A549 (cell line): ENCODE results near the gene MEIS1. TPM values are rescaled to one million over a fixed set of nuclear protein-coding genes. Genes with fewer than 3 reads are reported as not detected.

Experiments
- ATAC-seq, 2 experiments: fragments of 200-7000 bp in 1 of 2; fragments of >200 bp in 1 of 2; cut with Nextera tagmentation in 1 of 2; cut with Tn5 transposase in 1 of 2; 3 replicates each; pipeline versions ENCODE4 v1.8.0 to v1.9.1; 2018 to 2020; ENCODE audit warnings: mild to moderate bottlenecking in 1 of 2, moderate library complexity in 1 of 2
- CTCF ChIA-PET: fragments of 300-600 bp; sonication (Branson Sonifier 250); formaldehyde crosslinking; extraction: SDS; loops from one replicate; lab custom pipeline; 2021; ENCODE audit warnings: antibody characterized with exemption, inconsistent platforms; lab: Yijun Ruan, JAX
- POLR2A ChIA-PET: fragments of 350-600 bp; formaldehyde crosslinking; extraction: SDS; loops from one replicate; lab custom pipeline; 2021; ENCODE audit warnings: antibody characterized with exemption, inconsistent platforms; lab: Yijun Ruan, JAX
- DNase-seq, 2 experiments: peaks; one replicate each; pipeline versions ENCODE4 v3.0.0 to v3.0.0-alpha.2; 2011 to 2016; ENCODE audit warnings: low read depth in 1 of 2, low spot score in 1 of 2
- FAIRE-seq: peaks from 2 replicates; lab custom pipeline; 2011; peaks lifted over from hg19 to GRCh38; lab: Jason Lieb, UNC
- H3K27ac ChIP-seq, 2 experiments: fragments of >200 bp; sonication (Bioruptor Twin); formaldehyde crosslinking; 3 replicates each; pipeline ENCODE4 v1.5.1; 2016 to 2017
- H3K4me1 ChIP-seq: fragments of >200 bp; sonication (Bioruptor Twin); formaldehyde crosslinking; 3 replicates; pipeline ENCODE4 v1.6.1; 2016
- H3K4me2 ChIP-seq: fragments of >200 bp; sonication (Bioruptor Twin); formaldehyde crosslinking; 3 replicates; pipeline ENCODE4 v1.6.1; 2016
- H3K4me3 ChIP-seq: fragments of >200 bp; sonication (Bioruptor Twin); formaldehyde crosslinking; 3 replicates; pipeline ENCODE4 v1.5.1; 2016
- H3K9me3 ChIP-seq: fragments of >200 bp; sonication (Bioruptor Twin); formaldehyde crosslinking; 3 replicates; pipeline ENCODE4 v1.6.1; 2016
- ATOH8 ChIP-seq: fragments of 250-450 bp; sonication (Bioruptor Pico); IDR thresholded peaks from 2 replicates; pipeline ENCODE4 v1.5.0; 2020; ENCODE audit warnings: low read depth, mild to moderate bottlenecking, moderate library complexity
- BHLHE40 ChIP-seq: IDR thresholded peaks from 2 replicates; pipeline ENCODE4 v1.6.1; 2012; ENCODE audit warnings: low read depth, low read length, inconsistent platforms
- CBX2 ChIP-seq: fragments of 200-600 bp; sonication (generic); IDR thresholded peaks from 2 replicates; pipeline ENCODE4 v1.6.1; 2016; ENCODE audit warnings: low read depth, mild to moderate bottlenecking, borderline replicate concordance
- CEBPB ChIP-seq, 2 experiments: fragments of >200 bp in 1 of 2; sonication (Bioruptor Twin) in 1 of 2; formaldehyde crosslinking in 1 of 2; IDR thresholded peaks; 2 replicates each; pipeline ENCODE4 v1.6.1; 2012 to 2016
- CHD2 ChIP-seq: fragments of 150-350 bp; IDR thresholded peaks from 2 replicates; pipeline ENCODE4 v1.6.1; 2014; ENCODE audit warnings: low read length; ENCODE audit not compliant: partially characterized antibody
- E2F6 ChIP-seq: IDR thresholded peaks from 2 replicates; pipeline ENCODE4 v1.6.1; 2012; ENCODE audit warnings: low read depth, borderline replicate concordance
- EHF ChIP-seq: fragments of 250-450 bp; sonication (Bioruptor Pico); IDR thresholded peaks from 2 replicates; pipeline ENCODE4 v1.5.0; 2020; ENCODE audit warnings: mild to moderate bottlenecking
- EHMT2 ChIP-seq: fragments of 200-600 bp; sonication (generic); IDR thresholded peaks from 2 replicates; pipeline ENCODE4 v1.6.1; 2016; ENCODE audit warnings: antibody characterized with exemption, low read depth, mild to moderate bottlenecking, moderate library complexity
- HDAC2 ChIP-seq: fragments of 200-600 bp; sonication (generic); IDR thresholded peaks from 2 replicates; pipeline ENCODE4 v1.6.1; 2016
- HES2 ChIP-seq: fragments of >200 bp; sonication (Bioruptor Twin); formaldehyde crosslinking; IDR thresholded peaks from 2 replicates; pipeline ENCODE4 v1.6.1; 2016
- HEYL ChIP-seq: fragments of 250-450 bp; sonication (Bioruptor Pico); IDR thresholded peaks from 2 replicates; pipeline ENCODE4 v1.8.0; 2021; ENCODE audit warnings: mild to moderate bottlenecking, moderate library complexity
- JUN ChIP-seq, 2 experiments: fragments of >200 bp; sonication (Bioruptor Twin); formaldehyde crosslinking; IDR thresholded peaks; 2 replicates in 1 of 2; 3 replicates in 1 of 2; pipeline ENCODE4 v1.6.1; 2016 to 2017
- JUNB ChIP-seq: fragments of >200 bp; sonication (Bioruptor Twin); formaldehyde crosslinking; IDR thresholded peaks from 2 replicates; pipeline ENCODE4 v1.6.1; 2016
- MAX ChIP-seq: IDR thresholded peaks from 2 replicates; pipeline ENCODE4 v1.6.1; 2012
- NPAS2 ChIP-seq: fragments of 250-450 bp; sonication (Bioruptor Pico); IDR thresholded peaks from 2 replicates; pipeline ENCODE4 v1.8.0; 2022; ENCODE audit warnings: mild to moderate bottlenecking, moderate library complexity, borderline replicate concordance
- NR3C1 ChIP-seq: fragments of >200 bp; sonication (Bioruptor Twin); formaldehyde crosslinking; IDR thresholded peaks from 3 replicates; pipeline ENCODE4 v1.6.1; 2017
- PBX3 ChIP-seq: IDR thresholded peaks from 2 replicates; pipeline ENCODE4 v1.6.1; 2012
- POLR2AphosphoS2 ChIP-seq: conservative IDR thresholded peaks from 2 replicates; pipeline ENCODE4 v1.6.1; 2012; ENCODE audit warnings: low read length, improper control_type of control experiment, inconsistent platforms
- RARB ChIP-seq: fragments of 250-450 bp; sonication (Bioruptor Pico); IDR thresholded peaks from 2 replicates; pipeline ENCODE4 v1.8.0; 2021; ENCODE audit warnings: mild to moderate bottlenecking, moderate library complexity
- REST ChIP-seq: fragments of 200-600 bp; sonication (generic); IDR thresholded peaks from 2 replicates; pipeline ENCODE4 v1.6.1; 2016; ENCODE audit warnings: antibody characterized with exemption, mild to moderate bottlenecking, moderate library complexity
- RNF2 ChIP-seq: fragments of 200-600 bp; sonication (generic); IDR thresholded peaks from 2 replicates; pipeline ENCODE4 v1.6.1; 2016; ENCODE audit warnings: low read depth, mild to moderate bottlenecking, antibody characterized with exemption, moderate library complexity, borderline replicate concordance
- TP53 ChIP-seq: fragments of 250-450 bp; sonication (Bioruptor Pico); IDR thresholded peaks from 2 replicates; pipeline ENCODE4 v1.5.0; 2021; ENCODE audit warnings: mild to moderate bottlenecking, moderate library complexity
- ZC3H11A ChIP-seq: fragments of 450-650 bp; IDR thresholded peaks from 2 replicates; pipeline ENCODE4 v1.6.1; 2014; ENCODE audit warnings: antibody characterized with exemption, mild to moderate bottlenecking
- ZSCAN20 ChIP-seq: fragments of 250-450 bp; sonication (Bioruptor Pico); IDR thresholded peaks from 2 replicates; pipeline ENCODE4 v1.8.0; 2022; ENCODE audit warnings: mild to moderate bottlenecking, moderate library complexity
- WGBS: methylation state at CpG from one replicate; pipeline ENCODE4 v1.1.6; 2017; ENCODE audit errors: missing lambda C conversion rate; 5-methylcytosine and 5-hydroxymethylcytosine counted together
- polyA plus RNA-seq, 4 experiments: library from polyadenylated mRNA; depleted of rRNA in 3 of 4; stranded (reverse); fragments of >200 nt; fragmentation: RNase III in 1 of 4; extraction: RNeasy Plus Mini Kit Qiagen cat#74134 plus additional on column Dnase treatment in 1 of 4; gene quantifications; 2 replicates in 3 of 4; 3 replicates in 1 of 4; pipeline ENCODE4 v1.2.3, GENCODE V29; 2011 to 2017

Gene MEIS1
- polyA plus RNA-seq, 2 of the 4 experiments (the other 2 are of a cell fraction) = 1.9 to 4.2 TPM

GRCh38 chr2:66530651-66531050, 95.7 kb downstream of the MEIS1 start:
- H3K4me1 ChIP-seq = 0 out of 3 replicates have a peak, but pooled peaks cover 9% of the 10 kb centered on the region
- TF ChIP-seq EHMT2 (no peak), ATOH8 (CRISPR knock-in tag) (no peak), JUN (IDR thresholded peaks at IDR 0.05) (no peak), ZSCAN20 (CRISPR knock-in tag) (no peak), NR3C1 (no peak), NPAS2 (no peak), POLR2AphosphoS2 (no peak), CBX2 (no peak), BHLHE40 (no peak), HDAC2 (no peak), MAX (no peak), HES2 (no peak), RARB (no peak)
- no peak overlapping the region for H3K4me3 ChIP-seq
- 100% methylated on average over 3 of the region's 3 CpGs for WGBS
- FAIRE-seq (no peak), DNase-seq (no peak), ATAC-seq (no peak)
- no peaks in the 10 kb centered on the region for H3K9me3 ChIP-seq
- H3K4me2 ChIP-seq = no peak overlapping the region
- POLR2A ChIA-PET = no interaction called here
- no peak overlapping the region for H3K27ac ChIP-seq
- CTCF ChIA-PET = interaction anchor here (0.8 to 1.4 kb wide), 4 partner anchors 14 to 245 kb away, joined by 3 to 4 read pairs (median 3); no protein-coding TSS in a partner anchor

- no peak for TF ChIP-seq MAX
- TF ChIP-seq, all 56 proteins: peak for 0
- Histone ChIP-seq H3K9me3 (no peaks in the 10 kb centered on the region), H3K4me1 (0 out of 3 replicates have a peak, but pooled peaks cover 5% of the 10 kb centered on the region), H3K27ac (no peak overlapping the region), H3K4me2 (no peak overlapping the region), H3K4me3 (no peak overlapping the region)
- DNase-seq (no peak), FAIRE-seq (no peak), ATAC-seq (no peak)
- ChIA-PET CTCF (interaction anchor here (0.8 to 1.4 kb wide), 4 partner anchors 9 to 24 kb away, joined by 3 to 5 read pairs (median 4); no protein-coding TSS in a partner anchor), POLR2A (no interaction called here)
- WGBS = 81% methylated on average over 1 of the region's 1 CpG
Measured at GRCh38 chr2:66531155-66531554, 96.2 kb downstream of the MEIS1 start.

- H3K4me3 ChIP-seq = no peak overlapping the region
- WGBS = 93% methylated on average over 13 of the region's 13 CpGs
- TF ChIP-seq ZC3H11A = no peak
- no peak for TF ChIP-seq HEYL (CRISPR knock-in tag)
- TF ChIP-seq TP53 = no peak
- no peak for TF ChIP-seq HDAC2
- TF ChIP-seq ATOH8 (CRISPR knock-in tag) = no peak
- no peak for TF ChIP-seq REST
- no peak for TF ChIP-seq E2F6
- no peak for TF ChIP-seq PBX3
- no peak for TF ChIP-seq RNF2
- TF ChIP-seq EHF = no peak
- TF ChIP-seq JUNB = no peak
- TF ChIP-seq CHD2 = no peak
- TF ChIP-seq CEBPB (IDR thresholded peaks at IDR 0.05) = no peak
- POLR2A ChIA-PET = no interaction called here
- no peak for FAIRE-seq
- ATAC-seq = no peak
- no peak overlapping the region for H3K4me2 ChIP-seq
- no peak for DNase-seq
- no peaks in the 10 kb centered on the region for H3K9me3 ChIP-seq
- CTCF ChIA-PET = interaction anchor here (0.8 to 1.4 kb wide), 4 partner anchors 9 to 24 kb away, joined by 3 to 5 read pairs (median 4); no protein-coding TSS in a partner anchor
- 0 out of 3 replicates have a peak, but pooled peaks cover 5% of the 10 kb centered on the region for H3K4me1 ChIP-seq
- H3K27ac ChIP-seq = no peak overlapping the region
Measured at GRCh38 chr2:66531567-66531966, 96.6 kb downstream of the MEIS1 start.
